Measurements from ENCODE around the gene LTF. TPM values are rescaled to one million over a fixed set of nuclear protein-coding genes. Genes with fewer than 3 reads are reported as not detected.

Gene LTF
- total and polyA plus RNA-seq, 9 of the 15 experiments (the other 6 are each of a cell fraction or from before 2014, with no cell fraction given): 0.07 TPM; not detected in 8

DNA sequence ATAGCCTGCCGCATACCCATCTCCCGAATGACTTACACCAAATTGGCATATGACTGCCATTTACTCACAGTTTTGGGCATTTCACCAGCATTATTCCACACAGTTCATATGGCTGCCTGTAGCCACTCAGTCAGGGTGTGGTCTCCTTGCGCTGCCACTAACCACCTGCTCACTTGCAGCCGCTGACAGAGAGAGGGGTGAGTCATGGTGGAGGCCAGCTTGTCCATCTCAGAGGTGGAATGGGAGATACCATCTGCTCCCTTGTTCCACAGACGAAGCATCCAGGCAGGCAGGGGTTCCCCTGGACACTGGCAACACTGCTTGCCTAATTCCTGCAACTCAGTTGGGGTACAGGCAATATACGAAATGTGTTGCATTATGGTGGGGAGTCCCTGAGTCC lies 42.1 kb downstream of the LTF start (continued):
- TF ChIP-seq, protein P1, sequence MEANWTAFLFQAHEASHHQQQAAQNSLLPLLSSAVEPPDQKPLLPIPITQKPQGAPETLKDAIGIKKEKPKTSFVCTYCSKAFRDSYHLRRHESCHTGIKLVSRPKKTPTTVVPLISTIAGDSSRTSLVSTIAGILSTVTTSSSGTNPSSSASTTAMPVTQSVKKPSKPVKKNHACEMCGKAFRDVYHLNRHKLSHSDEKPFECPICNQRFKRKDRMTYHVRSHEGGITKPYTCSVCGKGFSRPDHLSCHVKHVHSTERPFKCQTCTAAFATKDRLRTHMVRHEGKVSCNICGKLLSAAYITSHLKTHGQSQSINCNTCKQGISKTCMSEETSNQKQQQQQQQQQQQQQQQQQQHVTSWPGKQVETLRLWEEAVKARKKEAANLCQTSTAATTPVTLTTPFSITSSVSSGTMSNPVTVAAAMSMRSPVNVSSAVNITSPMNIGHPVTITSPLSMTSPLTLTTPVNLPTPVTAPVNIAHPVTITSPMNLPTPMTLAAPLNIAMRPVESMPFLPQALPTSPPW (CRISPR knock-in tag; IDR thresholded peaks at IDR 0.05): peak; percentile 24; the same call in 1 of the 2 replicates
- TF ChIP-seq SMARCA4 (IDR thresholded peaks at IDR 0.05) (peak; percentile 37; the same call in 1 of the 2 replicates), IRF2 (CRISPR knock-in tag; IDR thresholded peaks at IDR 0.05) (no peak), DPF2 (IDR thresholded peaks at IDR 0.05) (peak; percentile 55; the same call in 1 of the 2 replicates), RCOR1 (IDR thresholded peaks at IDR 0.05; ENCODE audit: borderline replicate concordance in 1 of 2, low read depth in 2 of 2, low read length in 2 of 2) (peak in 1 of 2 experiments; percentile 61; a peak in 1 of 4 replicates), MCM2 (IDR thresholded peaks at IDR 0.05; ENCODE audit: low read depth) (no peak), SRSF7 (optimal IDR thresholded peaks at IDR 0.05; ENCODE audit: low read depth, low read length) (no peak), GATA2 (CRISPR knock-in tag; IDR thresholded peaks at IDR 0.05) (peak; percentile 39; the same call in 1 of the 2 replicates), JUNB (CRISPR knock-in tag; conservative IDR thresholded peaks at IDR 0.05) (peak; percentile 56; the same call in 1 of the 2 replicates), SNIP1 (IDR thresholded peaks at IDR 0.05; ENCODE audit: low read depth) (no peak), ADNP (tag; IDR thresholded peaks at IDR 0.05) (no peak), CBFA2T3 (IDR thresholded peaks at IDR 0.05) (peak; percentile 50), MIER1 (IDR thresholded peaks at IDR 0.05; ENCODE audit: low read depth) (no peak), NRF1 (conservative IDR thresholded peaks at IDR 0.05 in 1 of 2, IDR thresholded peaks at IDR 0.05 in 1 of 2) (peak; percentile 61 to 64), KAT8 (IDR thresholded peaks at IDR 0.05; ENCODE audit: low read depth) (no peak), ZNF507 (tag; conservative IDR thresholded peaks at IDR 0.05) (no peak), NFIX (CRISPR knock-in tag; IDR thresholded peaks at IDR 0.05; ENCODE audit: low read depth) (no peak), ZNF57 (CRISPR knock-in tag; IDR thresholded peaks at IDR 0.05) (no peak), NR2C2 (CRISPR knock-in tag; IDR thresholded peaks at IDR 0.05) (no peak), NR2C2 (tag; IDR thresholded peaks at IDR 0.05) (no peak), TRIM24 (IDR thresholded peaks at IDR 0.05) (no peak)
- TF ChIP-seq, protein P2, sequence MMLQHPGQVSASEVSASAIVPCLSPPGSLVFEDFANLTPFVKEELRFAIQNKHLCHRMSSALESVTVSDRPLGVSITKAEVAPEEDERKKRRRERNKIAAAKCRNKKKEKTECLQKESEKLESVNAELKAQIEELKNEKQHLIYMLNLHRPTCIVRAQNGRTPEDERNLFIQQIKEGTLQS (IDR thresholded peaks at IDR 0.05): peak; percentile 92
- TF ChIP-seq, protein P2 (CRISPR knock-in tag; conservative IDR thresholded peaks at IDR 0.05): peak; percentile 64; the same call in 1 of the 2 replicates
- TF ChIP-seq, protein P3, sequence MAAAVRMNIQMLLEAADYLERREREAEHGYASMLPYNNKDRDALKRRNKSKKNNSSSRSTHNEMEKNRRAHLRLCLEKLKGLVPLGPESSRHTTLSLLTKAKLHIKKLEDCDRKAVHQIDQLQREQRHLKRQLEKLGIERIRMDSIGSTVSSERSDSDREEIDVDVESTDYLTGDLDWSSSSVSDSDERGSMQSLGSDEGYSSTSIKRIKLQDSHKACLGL (CRISPR knock-in tag; IDR thresholded peaks at IDR 0.05; ENCODE audit: borderline replicate concordance, poor library complexity, severe bottlenecking): no peak
- TF ChIP-seq, protein P4, sequence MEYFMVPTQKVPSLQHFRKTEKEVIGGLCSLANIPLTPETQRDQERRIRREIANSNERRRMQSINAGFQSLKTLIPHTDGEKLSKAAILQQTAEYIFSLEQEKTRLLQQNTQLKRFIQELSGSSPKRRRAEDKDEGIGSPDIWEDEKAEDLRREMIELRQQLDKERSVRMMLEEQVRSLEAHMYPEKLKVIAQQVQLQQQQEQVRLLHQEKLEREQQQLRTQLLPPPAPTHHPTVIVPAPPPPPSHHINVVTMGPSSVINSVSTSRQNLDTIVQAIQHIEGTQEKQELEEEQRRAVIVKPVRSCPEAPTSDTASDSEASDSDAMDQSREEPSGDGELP (CRISPR knock-in tag; IDR thresholded peaks at IDR 0.05; ENCODE audit: borderline replicate concordance): peak; percentile 66; the same call in 1 of the 2 replicates

Data from K562 (cell line).